HL-60 (cell line): Measurements from ENCODE around the gene CBLN4.

Experiments
- DNase-seq, 2 experiments: peaks; one replicate each; pipeline ENCODE4 v3.0.0-alpha.2; 2010 to 2020; ENCODE audit warnings: low read depth in 1 of 2, low spot score in 1 of 2
- H3K27ac ChIP-seq: fragments of 250-450 bp; sonication (Bioruptor Pico); replicated peaks from 2 replicates; pipeline ENCODE4 v1.5.1; 2020; ENCODE audit warnings: mild to moderate bottlenecking, moderate library complexity
- H3K27me3 ChIP-seq: fragments of 250-450 bp; sonication (Bioruptor Pico); 2 replicates; pipeline ENCODE4 v1.5.1; 2021; ENCODE audit warnings: mild to moderate bottlenecking, moderate library complexity; ENCODE audit not compliant: insufficient read depth, poor library complexity, severe bottlenecking
- H3K4me3 ChIP-seq: replicated peaks from 2 replicates; pipeline ENCODE4 v1.5.1; 2011; ENCODE audit warnings: mild to moderate bottlenecking, control low read depth, low read length; ENCODE audit not compliant: insufficient read depth
- GABPA ChIP-seq: IDR thresholded peaks from 2 replicates; pipeline ENCODE4 v1.6.1; 2012; ENCODE audit warnings: low read depth
- POLR2AphosphoS5 ChIP-seq: IDR thresholded peaks from 2 replicates; pipeline ENCODE4 v1.6.1; 2012; ENCODE audit warnings: low read depth
- SPI1 ChIP-seq: IDR thresholded peaks from 2 replicates; pipeline ENCODE4 v1.6.1; 2012; ENCODE audit warnings: low read depth, mild to moderate bottlenecking, borderline replicate concordance
- long read RNA-seq: library from polyadenylated mRNA; unstranded; transcript quantifications from one replicate; pipeline ENCODE4 v2.0.0, GENCODE V29; 2020
- TF ChIP-seq, protein P1 (sequence below): IDR thresholded peaks from one replicate; pipeline ENCODE4 v1.5.1; 2011; ENCODE audit warnings: low read length, control low read depth, inconsistent platforms; ENCODE audit not compliant: insufficient read depth
- TF ChIP-seq, protein P2 (sequence below): IDR thresholded peaks from 2 replicates; pipeline ENCODE4 v1.6.1; 2012; ENCODE audit warnings: low read depth; ENCODE audit not compliant: insufficient replicate concordance

The CBLN4 gene
- long read RNA-seq = 0 reads

DNA sequence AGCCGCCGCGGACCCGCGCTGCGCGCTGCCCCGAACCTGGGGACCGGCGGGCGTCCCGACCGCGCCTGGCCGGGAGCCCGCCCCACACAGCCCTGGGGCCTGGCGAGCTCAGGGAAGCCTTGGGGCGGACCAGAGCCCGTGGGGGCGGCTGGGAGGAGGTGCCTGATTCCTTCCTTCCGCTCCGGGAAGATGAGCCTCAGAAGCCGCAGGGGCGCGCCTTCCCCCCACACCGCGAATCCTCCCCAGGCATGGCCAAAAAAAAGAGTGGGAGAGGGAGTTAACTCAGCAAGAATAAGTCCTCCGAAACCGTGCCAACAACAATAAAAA, at the start of gene CBLN4:
Gene CBLN4, minus strand, starts transcription at position 131 of the 327 bp plus-strand sequence. CDS start 1,348 bp downstream, outside the sequence.
- Histone ChIP-seq H3K4me3 (no peak within 1 kb of the TSS), H3K27ac (no peak within 1 kb of the TSS), H3K27me3 (peaks cover 14% of the 10 kb centered on the region)
- TF ChIP-seq SPI1 (no peak), GABPA (no peak), POLR2AphosphoS5 (no peak)
- TF ChIP-seq, protein P1, sequence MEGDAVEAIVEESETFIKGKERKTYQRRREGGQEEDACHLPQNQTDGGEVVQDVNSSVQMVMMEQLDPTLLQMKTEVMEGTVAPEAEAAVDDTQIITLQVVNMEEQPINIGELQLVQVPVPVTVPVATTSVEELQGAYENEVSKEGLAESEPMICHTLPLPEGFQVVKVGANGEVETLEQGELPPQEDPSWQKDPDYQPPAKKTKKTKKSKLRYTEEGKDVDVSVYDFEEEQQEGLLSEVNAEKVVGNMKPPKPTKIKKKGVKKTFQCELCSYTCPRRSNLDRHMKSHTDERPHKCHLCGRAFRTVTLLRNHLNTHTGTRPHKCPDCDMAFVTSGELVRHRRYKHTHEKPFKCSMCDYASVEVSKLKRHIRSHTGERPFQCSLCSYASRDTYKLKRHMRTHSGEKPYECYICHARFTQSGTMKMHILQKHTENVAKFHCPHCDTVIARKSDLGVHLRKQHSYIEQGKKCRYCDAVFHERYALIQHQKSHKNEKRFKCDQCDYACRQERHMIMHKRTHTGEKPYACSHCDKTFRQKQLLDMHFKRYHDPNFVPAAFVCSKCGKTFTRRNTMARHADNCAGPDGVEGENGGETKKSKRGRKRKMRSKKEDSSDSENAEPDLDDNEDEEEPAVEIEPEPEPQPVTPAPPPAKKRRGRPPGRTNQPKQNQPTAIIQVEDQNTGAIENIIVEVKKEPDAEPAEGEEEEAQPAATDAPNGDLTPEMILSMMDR = no peak
- TF ChIP-seq, protein P2, sequence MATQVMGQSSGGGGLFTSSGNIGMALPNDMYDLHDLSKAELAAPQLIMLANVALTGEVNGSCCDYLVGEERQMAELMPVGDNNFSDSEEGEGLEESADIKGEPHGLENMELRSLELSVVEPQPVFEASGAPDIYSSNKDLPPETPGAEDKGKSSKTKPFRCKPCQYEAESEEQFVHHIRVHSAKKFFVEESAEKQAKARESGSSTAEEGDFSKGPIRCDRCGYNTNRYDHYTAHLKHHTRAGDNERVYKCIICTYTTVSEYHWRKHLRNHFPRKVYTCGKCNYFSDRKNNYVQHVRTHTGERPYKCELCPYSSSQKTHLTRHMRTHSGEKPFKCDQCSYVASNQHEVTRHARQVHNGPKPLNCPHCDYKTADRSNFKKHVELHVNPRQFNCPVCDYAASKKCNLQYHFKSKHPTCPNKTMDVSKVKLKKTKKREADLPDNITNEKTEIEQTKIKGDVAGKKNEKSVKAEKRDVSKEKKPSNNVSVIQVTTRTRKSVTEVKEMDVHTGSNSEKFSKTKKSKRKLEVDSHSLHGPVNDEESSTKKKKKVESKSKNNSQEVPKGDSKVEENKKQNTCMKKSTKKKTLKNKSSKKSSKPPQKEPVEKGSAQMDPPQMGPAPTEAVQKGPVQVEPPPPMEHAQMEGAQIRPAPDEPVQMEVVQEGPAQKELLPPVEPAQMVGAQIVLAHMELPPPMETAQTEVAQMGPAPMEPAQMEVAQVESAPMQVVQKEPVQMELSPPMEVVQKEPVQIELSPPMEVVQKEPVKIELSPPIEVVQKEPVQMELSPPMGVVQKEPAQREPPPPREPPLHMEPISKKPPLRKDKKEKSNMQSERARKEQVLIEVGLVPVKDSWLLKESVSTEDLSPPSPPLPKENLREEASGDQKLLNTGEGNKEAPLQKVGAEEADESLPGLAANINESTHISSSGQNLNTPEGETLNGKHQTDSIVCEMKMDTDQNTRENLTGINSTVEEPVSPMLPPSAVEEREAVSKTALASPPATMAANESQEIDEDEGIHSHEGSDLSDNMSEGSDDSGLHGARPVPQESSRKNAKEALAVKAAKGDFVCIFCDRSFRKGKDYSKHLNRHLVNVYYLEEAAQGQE = no peak
- no peak for DNase-seq

- no peak for DNase-seq
- TF ChIP-seq SPI1 (no peak), GABPA (no peak), POLR2AphosphoS5 (no peak)
- TF ChIP-seq, protein P1 = no peak
- TF ChIP-seq, protein P2 = no peak
- Histone ChIP-seq H3K27me3 (no peaks in the 10 kb centered on the region), H3K27ac (no peak overlapping the region), H3K4me3 (no peak overlapping the region)
These were observed 37.9 kb upstream of the CBLN4 start for GRCh38 chr20:56043227-56043626.

- Histone ChIP-seq H3K27ac (no peak overlapping the region), H3K4me3 (no peak overlapping the region), H3K27me3 (no peaks in the 10 kb centered on the region)
- TF ChIP-seq SPI1 = no peak
- TF ChIP-seq, protein P2 = no peak
- no peak for TF ChIP-seq POLR2AphosphoS5
- TF ChIP-seq, protein P1 = no peak
- TF ChIP-seq GABPA = no peak
- DNase-seq = no peak
These were observed 26.9 kb upstream of the CBLN4 start for GRCh38 chr20:56032251-56032650.
